H54 (cell line): ENCODE data around the gene SFMBT1.

Source experiments
- DNase-seq: peaks from one replicate; pipeline ENCODE4 v3.0.0; 2011; ENCODE audit warnings: low spot score, mixed read lengths; ENCODE audit not compliant: insufficient read length
- FAIRE-seq: peaks from 3 replicates; lab custom pipeline; 2011; peaks lifted over from hg19 to GRCh38; lab: Jason Lieb, UNC
- POLR2A ChIP-seq: IDR thresholded peaks from 2 replicates; pipeline ENCODE4 v1.6.1; 2011; ENCODE audit warnings: low read depth, mild to moderate bottlenecking, low read length

The SFMBT1 gene

GRCh38 chr3:53045518-53046170 lies at the start of gene SFMBT1:
TSS of gene SFMBT1 (minus strand) at chr3:53046073. CDS start at chr3:52969128, 76,945 bp downstream.
- peak; percentile 59 for TF ChIP-seq POLR2A
- FAIRE-seq (no peak), DNase-seq (peak; percentile 86)

- no peak for TF ChIP-seq POLR2A
- no peak for FAIRE-seq
- DNase-seq: no peak
Observed at GRCh38 chr3:53092942-53093341, 47.1 kb upstream of the SFMBT1 start.

GRCh38 chr3:53092216-53092615 lies 46.3 kb upstream of the SFMBT1 start:
- FAIRE-seq (no peak), DNase-seq (no peak)
- no peak for TF ChIP-seq POLR2A

- TF ChIP-seq POLR2A: no peak
- DNase-seq: no peak
- FAIRE-seq: no peak
Observed at GRCh38 chr3:53091011-53091410, 45.1 kb upstream of the SFMBT1 start.

GRCh38 chr3:53089511-53089910 lies 43.6 kb upstream of the SFMBT1 start:
- no peak for FAIRE-seq
- no peak for DNase-seq
- no peak for TF ChIP-seq POLR2A

GRCh38 chr3:53085476-53085875 lies 39.6 kb upstream of the SFMBT1 start:
- TF ChIP-seq POLR2A: no peak
- FAIRE-seq: no peak
- DNase-seq: no peak

GRCh38 chr3:53084310-53085001 lies 38.6 kb upstream of the SFMBT1 start:
- no peak for TF ChIP-seq POLR2A
- FAIRE-seq (no peak), DNase-seq (no peak)

- FAIRE-seq (no peak), DNase-seq (no peak)
- TF ChIP-seq POLR2A: no peak
Observed at GRCh38 chr3:53083949-53084309, 38.1 kb upstream of the SFMBT1 start.

GRCh38 chr3:53083521-53083920 lies 37.6 kb upstream of the SFMBT1 start:
- FAIRE-seq: no peak
- DNase-seq: no peak

GRCh38 chr3:53082736-53083135 lies 36.9 kb upstream of the SFMBT1 start:
- FAIRE-seq (no peak), DNase-seq (no peak)
- TF ChIP-seq POLR2A: no peak

More at GRCh38 chr3:53083521-53083920, 37.6 kb upstream of the SFMBT1 start:
- TF ChIP-seq POLR2A: no peak

- FAIRE-seq (no peak), DNase-seq (no peak)
Observed at GRCh38 chr3:53081318-53081717, 35.4 kb upstream of the SFMBT1 start.

GRCh38 chr3:53080612-53081205 lies 34.8 kb upstream of the SFMBT1 start:
- no peak for FAIRE-seq
- no peak for TF ChIP-seq POLR2A
- no peak for DNase-seq

More at GRCh38 chr3:53081318-53081717, 35.4 kb upstream of the SFMBT1 start:
- no peak for TF ChIP-seq POLR2A

GRCh38 chr3:53079791-53080555 lies 34.1 kb upstream of the SFMBT1 start:
- FAIRE-seq: no peak
- TF ChIP-seq POLR2A: no peak
- no peak for DNase-seq

- no peak for FAIRE-seq
- TF ChIP-seq POLR2A: no peak
- no peak for DNase-seq
Observed at GRCh38 chr3:53079147-53079546, 33.3 kb upstream of the SFMBT1 start.
